HCT116 (cell line): ENCODE measurements around the gene RNF180.

Experiments used
- EGR1 ChIP-seq: IDR thresholded peaks from 2 replicates; pipeline ENCODE4 v1.6.1; 2012; ENCODE audit warnings: low read depth
- SRF ChIP-seq: IDR thresholded peaks from 2 replicates; pipeline ENCODE4 v1.6.1; 2012; ENCODE audit warnings: low read depth
- TF ChIP-seq, protein P1 (sequence below): IDR thresholded peaks from 2 replicates; pipeline ENCODE4 v1.6.1; 2012; ENCODE audit warnings: low read depth
- TF ChIP-seq, protein P2 (sequence below), 3 experiments: fragments of 200-600 bp in 1 of 3; sonication (generic) in 1 of 3; IDR thresholded peaks in 2 of 3; conservative IDR thresholded peaks in 1 of 3; 2 replicates each; pipeline ENCODE4 v1.5.1; 2012 to 2017; ENCODE audit warnings: low read depth in 2 of 3, low read length in 2 of 3, antibody characterized with exemption in 1 of 3, borderline replicate concordance in 1 of 3, control low read depth in 1 of 3, mild to moderate bottlenecking in 1 of 3, mixed read lengths in 1 of 3, mixed run types in 1 of 3, moderate library complexity in 1 of 3; ENCODE audit not compliant: insufficient read depth in 1 of 3

DNA sequence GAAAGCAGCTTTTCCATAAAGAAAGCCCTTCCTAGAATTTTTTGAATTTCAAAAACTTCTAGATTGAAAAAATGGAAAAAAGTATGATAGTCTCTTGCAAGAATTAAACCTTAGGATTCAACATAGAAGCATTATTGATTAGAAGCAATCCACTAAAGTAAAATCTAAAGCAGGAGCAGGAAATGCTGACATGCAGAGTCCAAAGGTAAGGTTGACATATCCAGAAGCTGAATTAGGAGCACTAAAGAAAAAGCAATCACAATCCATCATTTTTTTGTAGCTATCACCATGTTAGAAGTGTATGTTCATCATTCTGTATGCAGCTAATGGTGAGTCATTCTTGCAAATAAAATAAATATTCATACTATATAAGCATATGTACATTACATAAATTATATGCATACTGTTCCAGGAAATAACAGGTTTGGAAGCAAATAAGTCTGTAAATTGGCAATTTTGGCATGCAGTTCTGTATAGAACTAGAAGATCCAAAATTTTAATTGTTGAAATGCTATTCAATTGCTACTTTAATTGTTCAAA lies 39.4 kb upstream of the RNF180 start:
- TF ChIP-seq, protein P1, sequence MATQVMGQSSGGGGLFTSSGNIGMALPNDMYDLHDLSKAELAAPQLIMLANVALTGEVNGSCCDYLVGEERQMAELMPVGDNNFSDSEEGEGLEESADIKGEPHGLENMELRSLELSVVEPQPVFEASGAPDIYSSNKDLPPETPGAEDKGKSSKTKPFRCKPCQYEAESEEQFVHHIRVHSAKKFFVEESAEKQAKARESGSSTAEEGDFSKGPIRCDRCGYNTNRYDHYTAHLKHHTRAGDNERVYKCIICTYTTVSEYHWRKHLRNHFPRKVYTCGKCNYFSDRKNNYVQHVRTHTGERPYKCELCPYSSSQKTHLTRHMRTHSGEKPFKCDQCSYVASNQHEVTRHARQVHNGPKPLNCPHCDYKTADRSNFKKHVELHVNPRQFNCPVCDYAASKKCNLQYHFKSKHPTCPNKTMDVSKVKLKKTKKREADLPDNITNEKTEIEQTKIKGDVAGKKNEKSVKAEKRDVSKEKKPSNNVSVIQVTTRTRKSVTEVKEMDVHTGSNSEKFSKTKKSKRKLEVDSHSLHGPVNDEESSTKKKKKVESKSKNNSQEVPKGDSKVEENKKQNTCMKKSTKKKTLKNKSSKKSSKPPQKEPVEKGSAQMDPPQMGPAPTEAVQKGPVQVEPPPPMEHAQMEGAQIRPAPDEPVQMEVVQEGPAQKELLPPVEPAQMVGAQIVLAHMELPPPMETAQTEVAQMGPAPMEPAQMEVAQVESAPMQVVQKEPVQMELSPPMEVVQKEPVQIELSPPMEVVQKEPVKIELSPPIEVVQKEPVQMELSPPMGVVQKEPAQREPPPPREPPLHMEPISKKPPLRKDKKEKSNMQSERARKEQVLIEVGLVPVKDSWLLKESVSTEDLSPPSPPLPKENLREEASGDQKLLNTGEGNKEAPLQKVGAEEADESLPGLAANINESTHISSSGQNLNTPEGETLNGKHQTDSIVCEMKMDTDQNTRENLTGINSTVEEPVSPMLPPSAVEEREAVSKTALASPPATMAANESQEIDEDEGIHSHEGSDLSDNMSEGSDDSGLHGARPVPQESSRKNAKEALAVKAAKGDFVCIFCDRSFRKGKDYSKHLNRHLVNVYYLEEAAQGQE = no peak
- TF ChIP-seq EGR1 = no peak
- TF ChIP-seq SRF = no peak
- TF ChIP-seq, protein P2, sequence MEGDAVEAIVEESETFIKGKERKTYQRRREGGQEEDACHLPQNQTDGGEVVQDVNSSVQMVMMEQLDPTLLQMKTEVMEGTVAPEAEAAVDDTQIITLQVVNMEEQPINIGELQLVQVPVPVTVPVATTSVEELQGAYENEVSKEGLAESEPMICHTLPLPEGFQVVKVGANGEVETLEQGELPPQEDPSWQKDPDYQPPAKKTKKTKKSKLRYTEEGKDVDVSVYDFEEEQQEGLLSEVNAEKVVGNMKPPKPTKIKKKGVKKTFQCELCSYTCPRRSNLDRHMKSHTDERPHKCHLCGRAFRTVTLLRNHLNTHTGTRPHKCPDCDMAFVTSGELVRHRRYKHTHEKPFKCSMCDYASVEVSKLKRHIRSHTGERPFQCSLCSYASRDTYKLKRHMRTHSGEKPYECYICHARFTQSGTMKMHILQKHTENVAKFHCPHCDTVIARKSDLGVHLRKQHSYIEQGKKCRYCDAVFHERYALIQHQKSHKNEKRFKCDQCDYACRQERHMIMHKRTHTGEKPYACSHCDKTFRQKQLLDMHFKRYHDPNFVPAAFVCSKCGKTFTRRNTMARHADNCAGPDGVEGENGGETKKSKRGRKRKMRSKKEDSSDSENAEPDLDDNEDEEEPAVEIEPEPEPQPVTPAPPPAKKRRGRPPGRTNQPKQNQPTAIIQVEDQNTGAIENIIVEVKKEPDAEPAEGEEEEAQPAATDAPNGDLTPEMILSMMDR (IDR thresholded peaks at IDR 0.05 in 2 of 3, conservative IDR thresholded peaks at IDR 0.05 in 1 of 3; ENCODE audit: borderline replicate concordance in 1 of 3, insufficient read depth in 1 of 3, low read depth in 2 of 3, low read length in 2 of 3) = no peak
